Neural crest cell (in vitro differentiated cells): Measurements from ENCODE around the gene HAVCR2. TPM values are rescaled to one million over a fixed set of nuclear protein-coding genes. Genes with fewer than 3 reads are reported as not detected.

ENCODE experiments used
- DNase-seq: peaks from one replicate; pipeline ENCODE4 v3.0.0; 2021; ENCODE audit warnings: low read depth, mixed read lengths, low spot score
- H3K27ac Mint-ChIP-seq: one replicate; pipeline ENCODE4 v1.8.0; 2021; ENCODE audit warnings: mild to moderate bottlenecking, mixed read lengths; ENCODE audit not compliant: unreplicated experiment
- H3K27me3 Mint-ChIP-seq: 2 replicates; pipeline ENCODE4 v1.8.0; 2021; ENCODE audit warnings: low read depth, mild to moderate bottlenecking, mixed read lengths
- H3K36me3 Mint-ChIP-seq: 2 replicates; pipeline ENCODE4 v1.8.0; 2021; ENCODE audit warnings: low read depth, mild to moderate bottlenecking, mixed read lengths
- H3K4me1 Mint-ChIP-seq: 2 replicates; pipeline ENCODE4 v1.8.0; 2021; ENCODE audit warnings: mixed read lengths
- H3K4me3 Mint-ChIP-seq: one replicate; pipeline ENCODE4 v1.8.0; 2021; ENCODE audit warnings: mild to moderate bottlenecking, mixed read lengths
- H3K9me3 Mint-ChIP-seq: 2 replicates; pipeline ENCODE4 v1.8.0; 2021; ENCODE audit warnings: mixed read lengths
- CTCF ChIP-seq: fragments of 200-600 bp; sonication (generic); conservative IDR thresholded peaks from 2 replicates; pipeline ENCODE4 v1.5.0; 2021; ENCODE audit warnings: antibody characterized with exemption, mild to moderate bottlenecking
- total RNA-seq: library from RNA; stranded (reverse); gene quantifications from 2 replicates; pipeline ENCODE4 v1.2.1, GENCODE V29; 2021

HAVCR2 gene
- total RNA-seq, 1 donor from 2014 or later: 0.19 TPM

- TF ChIP-seq CTCF: no peak
- peaks cover 6% of the 10 kb centered on the region for H3K27me3 Mint-ChIP-seq
- no peak for DNase-seq
- H3K9me3 Mint-ChIP-seq: no peaks in the 10 kb centered on the region
- H3K4me1 Mint-ChIP-seq: peaks cover 12% of the 10 kb centered on the region
- peaks cover 3% of the 10 kb centered on the region for H3K36me3 Mint-ChIP-seq
- H3K4me3 Mint-ChIP-seq: peak overlapping the region; percentile 96
- H3K27ac Mint-ChIP-seq: peak overlapping the region; percentile 96
Observed at GRCh38 chr5:157143127-157143971, 34.5 kb upstream of the HAVCR2 start.

GRCh38 chr5:157142317-157143126, 33.7 kb upstream of the HAVCR2 start, which contains the start of gene MED7:
Gene MED7, minus strand, starts transcription at chr5:157142865. Its CDS starts 3,434 bp downstream, at chr5:157139431.
- Mint-ChIP-seq H3K27me3 (peaks cover 6% of the 10 kb centered on the region), H3K36me3 (peaks cover 4% of the 10 kb centered on the region), H3K9me3 (no peaks in the 10 kb centered on the region), H3K27ac (peak within 1 kb of the TSS; percentile 96), H3K4me3 (peak within 1 kb of the TSS; percentile 96), H3K4me1 (peaks cover 12% of the 10 kb centered on the region)
- DNase-seq: peak; percentile 82
- no peak for TF ChIP-seq CTCF

DNA sequence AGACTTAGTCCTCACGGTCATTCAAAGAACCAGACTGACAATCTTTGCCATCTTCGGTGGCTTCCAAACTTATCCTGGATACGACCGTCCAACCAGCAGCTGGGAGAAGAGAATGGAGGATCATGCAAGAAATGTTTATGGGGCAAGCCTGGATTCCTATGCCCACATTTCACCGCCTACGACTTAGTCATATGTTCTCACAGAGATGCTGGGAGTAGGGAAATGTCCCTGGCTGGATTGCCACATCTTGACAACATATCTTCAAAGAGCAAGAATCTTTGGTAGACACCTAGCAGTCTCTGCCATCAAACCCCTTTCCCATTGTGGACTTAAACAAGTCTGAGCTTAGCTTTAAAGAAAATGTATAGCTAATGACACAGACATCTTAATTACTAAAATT, 28.8 kb upstream of the HAVCR2 start:
- Mint-ChIP-seq H3K27ac (no peak overlapping the region), H3K27me3 (no peaks in the 10 kb centered on the region), H3K4me3 (no peak overlapping the region), H3K9me3 (no peaks in the 10 kb centered on the region), H3K36me3 (peaks cover 5% of the 10 kb centered on the region), H3K4me1 (peaks cover 4% of the 10 kb centered on the region)
- DNase-seq: no peak
- TF ChIP-seq CTCF: no peak

- no peaks in the 10 kb centered on the region for H3K9me3 Mint-ChIP-seq
Observed at GRCh38 chr5:157132281-157132612, 23.4 kb upstream of the HAVCR2 start.

DNA sequence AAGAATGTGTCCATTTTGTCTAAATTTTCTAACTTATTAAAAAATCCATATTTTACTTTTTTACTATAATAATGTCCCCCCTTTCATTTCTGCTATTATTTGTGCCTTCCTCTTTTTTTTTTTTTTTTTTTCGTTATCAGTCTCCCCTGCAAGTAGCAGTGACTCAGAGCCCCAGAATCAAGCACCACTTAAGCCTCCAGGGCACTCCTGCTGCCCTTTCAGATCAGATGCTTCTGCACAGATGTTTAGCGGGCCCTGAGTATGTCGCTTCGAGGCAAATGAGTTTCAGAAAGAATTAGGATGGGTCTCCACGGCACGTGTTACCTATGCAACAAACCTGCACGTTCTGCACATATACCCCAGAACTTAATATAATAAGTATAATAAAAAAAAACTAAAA, 22.1 kb upstream of the HAVCR2 start:
- Mint-ChIP-seq H3K4me1 (no peaks in the 10 kb centered on the region), H3K27ac (no peak overlapping the region), H3K36me3 (no peaks in the 10 kb centered on the region), H3K27me3 (no peaks in the 10 kb centered on the region), H3K9me3 (no peaks in the 10 kb centered on the region), H3K4me3 (no peak overlapping the region)
- no peak for TF ChIP-seq CTCF
- no peak for DNase-seq

More at GRCh38 chr5:157132281-157132612, 23.4 kb upstream of the HAVCR2 start:
- H3K4me1 Mint-ChIP-seq: no peaks in the 10 kb centered on the region
- H3K27me3 Mint-ChIP-seq: no peaks in the 10 kb centered on the region
- H3K36me3 Mint-ChIP-seq: no peaks in the 10 kb centered on the region
- DNase-seq: no peak
- no peak overlapping the region for H3K4me3 Mint-ChIP-seq
- H3K27ac Mint-ChIP-seq: no peak overlapping the region
- TF ChIP-seq CTCF: no peak
